IMR-90 (cell line): Measurements from ENCODE around the gene MAPKAP1. TPM values are rescaled to one million over a fixed set of nuclear protein-coding genes. Genes with fewer than 3 reads are reported as not detected.

Source experiments
- ATAC-seq: fragments of 200-7000 bp; cut with Tn5 transposase; 2 replicates; pipeline ENCODE4 v1.9.1; 2020; ENCODE audit warnings: low read depth, mild to moderate bottlenecking, moderate library complexity
- BruUV-seq: library from RNA; stranded (reverse); fragments of 400-500 nt; replicated peaks from 2 replicates; lab custom pipeline; 2021; lab: Mats Ljungman, UMichigan
- CTCF ChIA-PET: fragments of 300-600 bp; formaldehyde crosslinking; extraction: SDS; loops from one replicate; lab custom pipeline; 2021; ENCODE audit warnings: antibody characterized with exemption; lab: Yijun Ruan, JAX
- POLR2A ChIA-PET: fragments of 300-600 bp; sonication (Branson Sonifier 250); formaldehyde crosslinking; loops from one replicate; lab custom pipeline; 2022; ENCODE audit warnings: antibody characterized with exemption; ENCODE audit not compliant: unreplicated experiment; lab: Charles Lee
- DNase-seq: peaks from one replicate; pipeline ENCODE4 v3.0.0; 2013
- H2AFZ ChIP-seq: replicated peaks from 2 replicates; pipeline ENCODE3; 2013; ENCODE audit warnings: low read length, mild to moderate bottlenecking; ENCODE audit not compliant: poor library complexity
- H2AK5ac ChIP-seq: 2 replicates; pipeline ENCODE4 v1.6.1; 2013; ENCODE audit warnings: low read depth, low read length, inconsistent platforms
- H2AK9ac ChIP-seq: replicated peaks from 2 replicates; pipeline ENCODE3; 2013; ENCODE audit warnings: mild to moderate bottlenecking, low read depth, low read length, moderate library complexity; ENCODE audit not compliant: poor library complexity
- H2BK120ac ChIP-seq: 2 replicates; pipeline ENCODE4 v1.6.1; 2013; ENCODE audit warnings: low read depth, low read length, inconsistent platforms
- H2BK15ac ChIP-seq: 3 replicates; pipeline ENCODE4 v1.6.1; 2013; ENCODE audit warnings: low read depth, low read length, inconsistent platforms
- H2BK20ac ChIP-seq: 2 replicates; pipeline ENCODE4 v1.6.1; 2013; ENCODE audit warnings: low read depth, mild to moderate bottlenecking, inconsistent platforms, low read length, moderate library complexity
- H2BK5ac ChIP-seq: 2 replicates; pipeline ENCODE4 v1.6.1; 2013; ENCODE audit warnings: mild to moderate bottlenecking, low read depth, low read length, inconsistent platforms; ENCODE audit not compliant: poor library complexity, severe bottlenecking
- H3K14ac ChIP-seq: replicated peaks from 2 replicates; pipeline ENCODE4 v1.6.1; 2013; ENCODE audit warnings: low read depth, low read length, inconsistent platforms
- H3K18ac ChIP-seq: 2 replicates; pipeline ENCODE4 v1.6.1; 2013; ENCODE audit warnings: low read depth, low read length, control low read depth
- H3K23ac ChIP-seq: 2 replicates; pipeline ENCODE4 v1.6.1; 2013; ENCODE audit warnings: low read depth, low read length, inconsistent platforms
- H3K27ac ChIP-seq: 2 replicates; pipeline ENCODE4 v1.5.1; 2013; ENCODE audit warnings: mild to moderate bottlenecking, control low read depth, low read length; ENCODE audit not compliant: insufficient read depth
- H3K27me3 ChIP-seq: 2 replicates; pipeline ENCODE4 v1.6.1; 2013; ENCODE audit warnings: low read length; ENCODE audit not compliant: control insufficient read depth, insufficient read depth
- H3K36me3 ChIP-seq: 2 replicates; pipeline ENCODE4 v1.6.1; 2013; ENCODE audit warnings: low read length, mixed read lengths; ENCODE audit not compliant: control insufficient read depth, insufficient read depth
- H3K4ac ChIP-seq: 2 replicates; pipeline ENCODE4 v1.6.1; 2013; ENCODE audit warnings: low read depth, low read length, inconsistent platforms
- H3K4me1 ChIP-seq: 2 replicates; pipeline ENCODE4 v1.6.1; 2013; ENCODE audit warnings: low read length, mixed read lengths; ENCODE audit not compliant: control insufficient read depth, insufficient read depth
- H3K4me2 ChIP-seq: 2 replicates; pipeline ENCODE4 v1.6.1; 2013; ENCODE audit warnings: low read depth, mild to moderate bottlenecking, control low read depth, low read length, moderate library complexity
- H3K4me3 ChIP-seq: 2 replicates; pipeline ENCODE4 v1.5.1; 2013; ENCODE audit warnings: low read depth, mild to moderate bottlenecking, control low read depth, low read length, moderate library complexity; ENCODE audit not compliant: insufficient read depth
- H3K56ac ChIP-seq: 2 replicates; pipeline ENCODE4 v1.6.1; 2013; ENCODE audit warnings: low read length, inconsistent platforms; ENCODE audit not compliant: insufficient read depth; ENCODE audit errors: extremely low read depth
- H3K79me1 ChIP-seq, 2 experiments: 2 replicates each; pipeline ENCODE4 v1.6.1; 2013; ENCODE audit warnings: low read length in 2 of 2, inconsistent platforms in 1 of 2, low read depth in 1 of 2
- H3K9ac ChIP-seq: 2 replicates; pipeline ENCODE4 v1.6.1; 2013; ENCODE audit warnings: low read depth, low read length, control low read depth
- H3K9me1 ChIP-seq: 2 replicates; pipeline ENCODE4 v1.6.1; 2013; ENCODE audit warnings: low read length, inconsistent platforms; ENCODE audit not compliant: insufficient read depth
- H3K9me3 ChIP-seq: 2 replicates; pipeline ENCODE4 v1.6.1; 2013; ENCODE audit warnings: low read length; ENCODE audit not compliant: control insufficient read depth, insufficient read depth
- H4K20me1 ChIP-seq: 2 replicates; pipeline ENCODE4 v1.6.1; 2013; ENCODE audit warnings: low read length, inconsistent platforms; ENCODE audit not compliant: insufficient read depth
- H4K5ac ChIP-seq: 2 replicates; pipeline ENCODE4 v1.6.1; 2013; ENCODE audit warnings: mild to moderate bottlenecking, low read depth, low read length, control low read depth
- H4K8ac ChIP-seq, 2 experiments: 2 replicates each; pipeline ENCODE4 v1.6.1; 2013; ENCODE audit warnings: low read depth in 2 of 2, low read length in 2 of 2, control low read depth in 1 of 2, inconsistent platforms in 1 of 2
- H4K91ac ChIP-seq: 2 replicates; pipeline ENCODE4 v1.6.1; 2013; ENCODE audit warnings: low read depth, low read length, inconsistent platforms; ENCODE audit not compliant: insufficient read depth
- BHLHE40 ChIP-seq: fragments of 150-350 bp; IDR thresholded peaks from 2 replicates; pipeline ENCODE4 v1.6.1; 2016; ENCODE audit warnings: mild to moderate bottlenecking, low read depth, low read length
- CEBPB ChIP-seq: IDR thresholded peaks from 2 replicates; pipeline ENCODE4 v1.6.1; 2012; ENCODE audit warnings: low read depth, low read length, improper control_type of control experiment
- CHD1 ChIP-seq: IDR thresholded peaks from 2 replicates; pipeline ENCODE4 v1.6.1; 2012; ENCODE audit warnings: low read depth, low read length, improper control_type of control experiment
- CTCF ChIP-seq: conservative IDR thresholded peaks from 2 replicates; pipeline ENCODE4 v1.5.1; 2012; ENCODE audit warnings: mild to moderate bottlenecking, low read depth, low read length, improper control_type of control experiment
- ELK1 ChIP-seq: fragments of 150-350 bp; IDR thresholded peaks from 2 replicates; pipeline ENCODE4 v1.6.1; 2016; ENCODE audit warnings: low read depth, mild to moderate bottlenecking, low read length, moderate library complexity, borderline replicate concordance
- FOS ChIP-seq: fragments of 150-350 bp; IDR thresholded peaks from 2 replicates; pipeline ENCODE4 v1.6.1; 2016; ENCODE audit warnings: low read depth, low read length
- MAZ ChIP-seq: IDR thresholded peaks from 2 replicates; pipeline ENCODE4 v1.6.1; 2012; ENCODE audit warnings: low read depth, mild to moderate bottlenecking, low read length, improper control_type of control experiment, moderate library complexity, borderline replicate concordance
- MXI1 ChIP-seq: IDR thresholded peaks from 2 replicates; pipeline ENCODE4 v1.6.1; 2012; ENCODE audit warnings: low read depth, mild to moderate bottlenecking, low read length, moderate library complexity, borderline replicate concordance
- NFE2L2 ChIP-seq: fragments of 150-350 bp; IDR thresholded peaks from 2 replicates; pipeline ENCODE4 v1.6.1; 2016; ENCODE audit warnings: low read depth, mild to moderate bottlenecking, low read length
- POLR2A ChIP-seq: IDR thresholded peaks from 2 replicates; pipeline ENCODE4 v1.6.1; 2012; ENCODE audit warnings: mild to moderate bottlenecking, low read depth, low read length
- RAD21 ChIP-seq: IDR thresholded peaks from 2 replicates; pipeline ENCODE4 v1.6.1; 2012; ENCODE audit warnings: low read length, improper control_type of control experiment
- RCOR1 ChIP-seq: IDR thresholded peaks from 2 replicates; pipeline ENCODE4 v1.6.1; 2012; ENCODE audit warnings: mild to moderate bottlenecking, low read length, improper control_type of control experiment; ENCODE audit not compliant: insufficient replicate concordance
- RFX5 ChIP-seq: IDR thresholded peaks from 2 replicates; pipeline ENCODE4 v1.8.0; 2012; ENCODE audit warnings: low read depth, mild to moderate bottlenecking, low read length, moderate library complexity
- SMC3 ChIP-seq: fragments of 150-350 bp; IDR thresholded peaks from 2 replicates; pipeline ENCODE4 v1.6.1; 2016; ENCODE audit warnings: low read depth, mild to moderate bottlenecking, antibody characterized with exemption, low read length, moderate library complexity
- USF2 ChIP-seq: fragments of 150-350 bp; IDR thresholded peaks from 2 replicates; pipeline ENCODE4 v1.6.1; 2017; ENCODE audit warnings: mild to moderate bottlenecking, antibody characterized with exemption, low read length, low read depth
- WGBS, 2 experiments: methylation state at CpG; one replicate each; pipeline versions ENCODE4 v1.1.5 to v1.1.7; 2013; ENCODE audit warnings: missing lambda C conversion rate in 2 of 2; ENCODE audit not compliant: insufficient read length in 1 of 2; ENCODE audit errors: extremely low coverage in 2 of 2; 5-methylcytosine and 5-hydroxymethylcytosine counted together
- dilution Hi-C: fragments of 300-500 bp; cut with HindIII; formaldehyde crosslinking; loops from one replicate; pipeline ENCODE4 v1.14.3; 2018; ENCODE audit warnings: low sequenced_read_pairs; ENCODE audit not compliant: unreplicated experiment
- in situ Hi-C: fragments of 300-500 bp; cut with MboI; formaldehyde crosslinking; loops from 3 replicates; pipeline ENCODE4 v1.14.3; 2019; ENCODE audit warnings: low sequenced_read_pairs, inconsistent platforms, mixed read lengths
- intact Hi-C: fragments of 100-400 bp; cut with micrococcal nuclease; formaldehyde crosslinking; loops from 2 replicates; pipeline ENCODE4 v1.10.0; 2022
- polyA plus RNA-seq, 3 experiments: library from polyadenylated mRNA; depleted of rRNA; stranded (reverse); fragments of >200 nt; gene quantifications; 2 replicates each; pipeline ENCODE4 v1.2.3, GENCODE V29; 2012; ENCODE audit warnings: low replicate concordance in 1 of 3
- total RNA-seq: library from RNA; depleted of rRNA; stranded (reverse); fragments of >200 nt; gene quantifications from 2 replicates; pipeline ENCODE4 v1.2.3, GENCODE V29; 2012

The MAPKAP1 gene
- total and polyA plus RNA-seq, 2 of the 4 experiments (the other 2 are of a cell fraction): 87.2 to 158 TPM

GRCh38 chr9:125493881-125494652, 212.9 kb downstream of the MAPKAP1 start:
- no peak overlapping the region for H2AK5ac ChIP-seq
- no peak overlapping the region for H3K18ac ChIP-seq
- BruUV-seq: no TSS peak
- H2BK15ac ChIP-seq: no peak overlapping the region
- no peak overlapping the region for H3K4me2 ChIP-seq
- WGBS, 2 experiments: no CpG with 5 or more reads among the region's 12 CpGs
- H3K4me1 ChIP-seq: peaks cover 8% of the 10 kb centered on the region
- no peaks in the 10 kb centered on the region for H4K20me1 ChIP-seq
- no peak overlapping the region for H2BK20ac ChIP-seq
- H3K9ac ChIP-seq: no peak overlapping the region
- intact Hi-C loops (no loop called here), dilution Hi-C loops (no loop called here), in situ Hi-C loops (no loop called here)
- no peaks in the 10 kb centered on the region for H3K9me3 ChIP-seq
- H3K36me3 ChIP-seq: no peaks in the 10 kb centered on the region
- POLR2A ChIA-PET: no interaction called here
- CTCF ChIA-PET: no interaction called here
- H2BK120ac ChIP-seq: no peak overlapping the region
- no peak overlapping the region for H3K4me3 ChIP-seq
- H3K27me3 ChIP-seq: no peaks in the 10 kb centered on the region
- no peak overlapping the region for H4K91ac ChIP-seq
- no peak overlapping the region for H4K5ac ChIP-seq
- no peak overlapping the region for H3K56ac ChIP-seq
- no peak overlapping the region for H2AFZ ChIP-seq
- ATAC-seq (peak; percentile 66), DNase-seq (peak; percentile 67)
- no peak overlapping the region for H3K14ac ChIP-seq
- no peak overlapping the region for H3K4ac ChIP-seq
- H2BK5ac ChIP-seq: no peak overlapping the region
- H3K27ac ChIP-seq: no peak overlapping the region
- no peak overlapping the region; the same call in 1 of the 2 replicates for H3K23ac ChIP-seq
- H3K9me1 ChIP-seq: peaks cover 13% of the 10 kb centered on the region
- no peak overlapping the region; a peak in 1 of 4 replicates for H4K8ac ChIP-seq
- H3K79me1 ChIP-seq: peaks cover 13 to 27% of the 10 kb centered on the region in 2 experiments; a peak in 3 of 4 replicates
- no peak overlapping the region for H2AK9ac ChIP-seq
- no peak for TF ChIP-seq RAD21
- TF ChIP-seq BHLHE40: no peak
- no peak for TF ChIP-seq CEBPB
- no peak for TF ChIP-seq FOS
- no peak for TF ChIP-seq NFE2L2
- no peak for TF ChIP-seq MAZ
- TF ChIP-seq CHD1: no peak
- no peak for TF ChIP-seq RFX5
- TF ChIP-seq CTCF: no peak
- no peak for TF ChIP-seq MXI1
- no peak for TF ChIP-seq ELK1
- TF ChIP-seq USF2: no peak
- TF ChIP-seq RCOR1: no peak
- no peak for TF ChIP-seq SMC3
- TF ChIP-seq POLR2A: no peak
